Right renal cortex interstitium (tissue), 3 donors: ENCODE data around the gene STARD3. TPM values are rescaled to one million over a fixed set of nuclear protein-coding genes. Genes with fewer than 3 reads are reported as not detected.

Experiments used
- DNase-seq, 3 donors: peaks; one replicate each; pipeline ENCODE4 v3.0.0-alpha.2; 2013; ENCODE audit warnings: low read depth in 3 of 3, low spot score in 2 of 3
- polyA plus RNA-seq, 3 donors: library from polyadenylated mRNA; unstranded; fragments of 120-200 nt; gene quantifications; one replicate each; pipeline ENCODE4 v1.2.1, GENCODE V29; 2013; ENCODE audit not compliant: insufficient read length in 3 of 3

The STARD3 gene
- polyA plus RNA-seq, 3 donors: 42.9 to 52.2 (median 49.1) TPM

GRCh38 chr17:39669897-39670735 lies 33.2 kb downstream of the STARD3 start:
- no peak for DNase-seq

- no peak for DNase-seq
Measured at GRCh38 chr17:39670746-39671145, 33.8 kb downstream of the STARD3 start.

GRCh38 chr17:39671651-39672521 lies 34.9 kb downstream of the STARD3 start:
- no peak for DNase-seq

- DNase-seq: no peak
Measured at GRCh38 chr17:39672522-39673334, 35.8 kb downstream of the STARD3 start.

DNA sequence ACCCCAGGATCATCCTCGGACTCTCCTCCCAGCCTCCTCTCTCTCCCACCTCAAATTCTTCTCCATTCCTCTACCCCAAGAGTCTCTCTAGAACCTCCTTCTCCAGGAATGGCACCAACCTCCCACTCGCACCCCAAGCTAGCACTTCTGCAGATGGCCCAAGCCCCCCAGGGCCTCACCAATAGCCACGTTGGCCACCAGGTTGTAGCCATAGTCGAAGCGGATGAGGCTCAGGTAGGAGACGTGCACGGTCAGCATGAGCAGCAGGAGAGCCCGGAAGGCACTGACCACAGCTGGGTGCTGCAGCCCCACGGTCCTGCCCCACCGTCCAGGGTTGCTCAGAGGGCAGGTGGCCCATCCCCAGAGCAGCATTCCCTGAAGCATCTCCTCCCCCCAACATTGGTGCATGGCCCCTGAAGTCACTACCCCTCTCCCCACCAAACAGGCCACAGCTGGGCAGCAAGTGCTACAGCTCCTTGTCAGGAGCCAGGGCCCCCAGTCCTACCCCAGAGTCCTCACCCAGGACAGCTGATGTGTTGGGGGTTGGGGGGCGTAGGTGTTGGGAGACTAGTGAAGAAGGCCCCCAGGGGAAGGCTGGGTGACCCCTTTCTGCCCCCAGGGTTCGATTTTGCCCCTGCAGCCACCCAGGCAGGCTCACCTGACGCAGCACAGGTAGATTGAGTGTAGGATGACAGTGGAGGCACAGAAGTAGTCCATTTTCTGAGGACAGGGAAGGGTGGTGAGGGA lies 36.6 kb downstream of the STARD3 start:
- DNase-seq: no peak

- no peak for DNase-seq
Measured at GRCh38 chr17:39674179-39674578, 37.2 kb downstream of the STARD3 start.

DNA sequence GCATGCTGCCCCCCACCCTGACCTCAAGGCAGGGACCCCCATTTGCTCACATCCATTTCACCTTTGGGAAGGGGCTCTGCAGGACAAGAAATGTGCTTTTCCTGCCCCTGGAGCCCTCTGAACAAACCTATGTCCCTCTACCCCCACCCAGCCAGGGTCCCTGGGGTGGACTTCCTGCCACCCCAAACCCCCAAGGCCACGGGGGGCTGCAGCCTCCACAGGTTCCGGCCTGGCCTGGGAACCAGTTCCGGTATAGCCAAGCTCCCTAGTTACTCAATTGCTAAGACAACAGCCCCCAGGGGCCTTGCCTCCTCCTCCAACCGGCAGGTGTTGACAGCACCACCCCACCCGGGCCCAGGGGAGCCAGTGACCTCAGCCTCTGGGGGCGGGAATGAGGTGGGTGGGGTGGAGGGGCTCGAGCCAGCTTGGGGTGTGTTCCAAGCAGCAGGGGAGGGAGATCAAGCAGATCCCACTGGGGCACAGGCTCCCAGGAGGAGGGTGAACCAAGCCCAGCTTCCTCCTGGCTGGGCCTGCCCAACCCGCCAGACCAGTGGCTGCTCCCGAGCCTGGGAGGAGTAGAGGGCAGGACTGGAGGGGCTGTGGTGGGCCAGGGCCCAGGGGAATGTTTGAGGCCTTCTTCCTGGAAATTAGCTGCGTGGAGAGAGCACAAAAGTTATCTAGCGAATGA lies 37.9 kb downstream of the STARD3 start:
- DNase-seq: no peak

DNA sequence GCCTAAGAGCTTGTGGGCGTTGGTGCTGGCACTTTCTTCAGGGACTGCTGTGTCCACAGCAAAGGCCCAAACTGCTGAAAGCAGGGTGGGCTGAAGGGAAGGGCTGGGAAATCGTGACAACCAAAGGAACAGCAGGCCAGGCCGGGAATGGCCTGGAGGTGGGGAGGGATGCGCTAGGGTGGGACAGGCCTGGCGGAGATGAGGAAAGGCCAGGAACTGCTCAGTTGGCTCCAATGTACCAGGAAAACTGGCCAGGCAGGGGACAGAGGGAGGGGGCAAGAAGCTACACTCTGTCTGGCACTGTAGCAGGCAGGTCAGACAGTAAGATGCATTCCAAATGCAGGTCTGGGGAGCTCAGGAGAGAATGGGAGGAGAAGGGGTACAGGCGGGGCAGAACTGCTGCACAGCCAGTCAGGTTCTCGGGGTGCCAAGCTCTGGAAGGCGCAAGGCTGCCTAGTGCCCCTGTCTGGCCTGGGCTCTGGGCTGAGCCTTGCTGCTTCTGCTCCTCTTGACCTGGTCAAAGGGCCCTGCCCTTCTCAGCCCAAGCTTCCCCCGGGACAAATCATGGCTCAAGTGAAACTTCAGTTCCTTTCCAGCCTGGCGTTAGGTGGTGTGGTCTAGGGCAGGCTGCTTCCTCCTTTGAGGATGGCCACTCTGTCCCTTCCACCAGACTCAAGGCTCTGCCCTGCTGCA lies 38.6 kb downstream of the STARD3 start:
- DNase-seq: no peak

GRCh38 chr17:39676198-39676819 lies 39.4 kb downstream of the STARD3 start:
- no peak for DNase-seq

- DNase-seq: no peak
Measured at GRCh38 chr17:39677072-39677471, 40.1 kb downstream of the STARD3 start.

DNA sequence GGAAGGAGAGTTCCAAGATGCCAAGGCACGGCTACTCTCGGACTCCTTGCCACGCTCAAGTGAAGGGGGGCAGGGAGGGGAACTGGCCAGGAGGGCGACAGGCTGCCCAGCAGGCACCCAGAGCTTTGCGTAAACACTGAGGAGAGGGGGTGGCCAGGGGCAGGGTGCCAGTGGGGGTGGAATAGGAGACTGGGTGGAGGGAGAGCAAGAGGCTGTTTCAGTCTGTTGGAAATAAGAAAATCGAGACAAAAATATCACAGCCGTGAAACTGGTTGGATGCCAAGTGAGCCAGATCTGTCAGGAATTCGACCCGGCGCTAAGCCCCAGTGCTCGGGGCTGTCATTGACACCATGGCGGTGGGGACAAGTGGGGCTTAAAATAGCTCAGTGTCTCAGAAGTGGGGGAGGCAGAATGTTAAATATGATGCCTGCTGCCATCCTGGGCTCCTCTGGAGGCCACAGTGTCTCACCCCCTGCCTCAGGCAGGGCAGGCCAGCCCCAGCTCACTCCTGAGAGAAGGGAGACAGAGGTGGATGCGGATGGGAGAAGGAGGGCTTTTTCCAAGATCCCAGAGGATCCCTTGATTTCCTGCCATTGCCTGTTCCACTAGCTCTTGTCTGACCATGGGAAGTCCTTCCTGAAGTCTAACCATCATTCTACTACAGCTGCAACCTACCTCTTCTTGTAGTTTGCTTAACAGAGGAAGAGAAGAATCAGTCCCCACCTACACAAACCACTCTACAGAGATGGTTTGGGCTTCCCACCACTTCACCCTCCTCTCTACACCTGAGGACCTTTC lies 40.8 kb downstream of the STARD3 start:
- DNase-seq: no peak

DNA sequence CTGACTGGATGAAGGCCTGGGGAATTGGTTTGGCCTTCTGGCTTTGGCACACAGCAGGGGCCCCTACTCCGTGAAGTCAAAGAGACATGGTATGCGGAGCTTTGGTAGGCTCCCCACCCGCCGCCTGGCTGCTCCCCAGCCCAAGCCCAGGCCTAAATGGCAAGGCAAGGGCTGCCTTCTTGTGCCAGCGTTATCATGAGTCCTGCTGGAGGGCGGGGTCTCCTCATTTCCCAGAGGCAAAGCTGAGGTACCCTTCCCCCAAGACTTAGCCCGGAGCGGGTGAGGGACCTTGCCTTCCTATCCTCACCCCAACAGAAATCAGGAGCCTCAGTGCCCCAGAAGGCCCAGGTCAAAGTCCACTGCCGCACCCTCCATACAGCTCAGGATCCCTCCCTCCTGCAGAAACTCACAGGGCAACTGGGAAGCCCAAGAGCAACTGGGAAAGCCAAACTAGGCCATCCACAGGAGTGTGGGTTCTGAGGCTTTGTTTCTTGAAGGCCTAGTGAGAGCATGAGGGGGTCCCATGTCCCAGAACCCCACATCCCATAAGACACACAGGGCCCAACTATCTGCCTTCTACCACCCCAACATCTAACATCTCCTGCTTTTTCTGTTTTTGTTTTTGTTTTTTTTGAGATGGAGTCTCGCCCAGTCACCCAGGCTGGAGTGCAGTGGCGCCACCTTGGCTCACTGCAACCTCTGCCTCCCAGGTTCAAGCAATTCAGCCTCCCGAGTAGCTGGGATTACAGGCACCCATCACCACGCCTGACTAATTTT lies 41.6 kb downstream of the STARD3 start:
- no peak for DNase-seq

- DNase-seq: no peak
Measured at GRCh38 chr17:39679521-39680192, 42.7 kb downstream of the STARD3 start.

DNA sequence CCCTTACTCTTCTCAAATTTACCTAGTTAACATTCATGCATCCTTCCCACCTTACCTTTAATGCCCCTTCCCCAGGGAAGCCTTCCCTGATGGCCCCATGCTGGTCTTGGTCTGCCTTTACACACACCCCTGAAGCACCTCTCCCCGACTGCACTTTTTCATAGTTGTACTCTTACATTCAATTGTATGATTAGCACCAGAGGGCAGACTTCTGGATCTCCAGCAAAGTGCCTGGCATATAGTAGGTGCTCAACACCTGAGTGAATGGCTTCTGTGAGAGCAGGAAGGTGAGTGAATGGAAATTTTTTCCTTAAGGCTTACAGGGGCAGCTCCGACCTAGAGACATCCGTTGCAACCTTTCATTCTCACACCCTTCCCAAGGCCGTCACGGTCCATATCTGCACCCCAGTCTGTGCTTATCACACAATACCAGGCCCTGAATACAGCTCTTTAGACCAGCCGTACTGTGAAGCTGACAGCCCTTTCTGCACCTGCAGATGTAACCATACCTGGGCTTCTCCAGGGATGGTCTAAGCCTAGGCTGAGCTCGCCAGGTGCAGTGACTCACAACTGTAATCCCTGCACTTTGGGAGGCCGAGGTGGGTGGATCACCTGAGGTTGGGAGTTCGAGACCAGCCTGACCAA lies 46.5 kb downstream of the STARD3 start:
- no peak for DNase-seq

GRCh38 chr17:39684369-39685192 lies 47.6 kb downstream of the STARD3 start:
- no peak for DNase-seq
